Measurements from ENCODE around the gene HIF1A.
"Not testable (repeated sequence)": the region's sequence is repeated elsewhere in the genome, so short reads cannot be mapped to it uniquely, and the experiment has no call there.

The HIF1A gene

DNA sequence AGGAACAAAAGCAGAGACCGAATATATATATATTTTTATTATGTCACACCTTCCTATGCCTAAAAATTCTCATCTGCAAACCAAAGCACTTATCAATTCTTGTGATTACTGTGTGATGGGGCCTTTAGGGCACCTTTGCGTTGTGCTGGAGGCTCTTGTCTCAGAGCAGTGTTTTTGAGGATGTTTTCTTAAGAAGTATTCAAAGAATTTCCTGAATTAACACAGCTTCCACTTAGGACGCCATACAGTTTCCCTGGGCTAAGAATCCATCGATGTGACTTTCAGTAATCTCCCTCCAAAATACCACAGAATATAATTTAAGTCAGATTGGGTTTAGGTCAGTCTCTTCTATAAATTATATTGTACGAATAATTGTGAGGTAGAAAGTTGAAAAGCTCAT is 22.0 kb upstream of the HIF1A start:
- no peak for DNase-seq (ENCODE audit: low read depth)

DNA sequence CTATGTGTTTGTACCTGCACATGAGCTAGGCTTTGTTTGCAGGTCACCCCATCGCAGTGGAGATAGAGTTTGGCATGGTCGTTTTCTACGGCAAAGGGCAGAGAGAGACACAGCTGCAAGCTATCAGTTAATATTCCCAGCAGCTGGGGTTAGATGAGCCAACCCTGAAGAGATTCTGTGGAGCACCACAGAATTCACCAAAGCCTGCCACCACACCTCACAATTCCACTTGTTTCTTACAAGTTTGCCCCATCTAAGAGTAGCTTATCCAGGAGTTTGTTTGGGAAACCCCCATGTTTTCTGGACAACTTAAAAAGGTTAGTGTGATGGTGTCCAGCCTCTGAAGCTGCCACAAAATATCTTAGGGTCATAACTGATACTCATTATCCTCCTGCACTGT is 20.0 kb upstream of the HIF1A start:
- DNase-seq (ENCODE audit: low read depth): no peak

- no peak for DNase-seq (ENCODE audit: low read depth)
These were observed 17.8 kb upstream of the HIF1A start for GRCh38 chr14:61677479-61677878.

- no peak for DNase-seq (ENCODE audit: low read depth)
These were observed 16.3 kb upstream of the HIF1A start for GRCh38 chr14:61678975-61679374.

DNA sequence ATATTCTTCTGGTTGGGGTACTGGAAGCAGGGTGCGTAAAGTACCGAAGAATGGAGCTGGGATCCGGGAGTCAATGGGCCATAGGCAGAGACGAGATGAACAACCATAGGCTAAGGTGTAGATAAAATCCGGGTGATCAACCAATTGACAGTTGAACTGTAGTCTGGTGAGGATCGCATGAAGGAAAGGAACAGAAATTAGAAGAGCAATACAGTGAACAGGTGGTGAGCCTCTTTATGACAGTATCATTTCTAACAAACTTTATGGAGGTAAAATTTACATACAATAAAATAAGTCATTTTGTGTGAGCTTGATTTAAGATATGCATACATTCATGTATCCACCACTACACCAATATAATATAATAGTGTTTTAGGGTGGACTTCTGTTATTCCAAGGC is 13.9 kb upstream of the HIF1A start:
- no peak for DNase-seq (ENCODE audit: low read depth)

GRCh38 chr14:61683108-61683507 is 12.2 kb upstream of the HIF1A start:
- no peak for DNase-seq (ENCODE audit: low read depth)

DNA sequence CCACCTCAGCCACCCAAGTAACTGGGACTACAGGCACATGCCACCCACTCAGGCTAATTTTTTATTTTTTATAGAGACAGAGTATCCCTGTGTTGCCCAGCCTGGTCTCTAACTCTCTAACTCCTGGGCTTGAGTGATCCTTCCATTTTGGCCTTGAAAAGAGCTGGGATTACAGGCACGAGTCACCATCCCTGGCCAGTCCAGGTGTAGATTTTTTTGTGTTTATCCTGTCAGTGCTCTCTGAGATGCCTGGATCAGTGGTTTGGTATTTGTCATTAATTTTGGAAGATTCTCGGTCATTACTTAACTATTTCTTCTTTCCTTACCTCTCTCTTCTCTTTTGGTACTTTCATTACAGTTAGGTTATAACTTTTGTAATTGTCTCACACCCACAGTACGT is 5.3 kb upstream of the HIF1A start:
- no peak for DNase-seq (ENCODE audit: low read depth)

GRCh38 chr14:61690982-61691381 is 4.3 kb upstream of the HIF1A start:
- DNase-seq (ENCODE audit: low read depth): no peak

- DNase-seq (ENCODE audit: low read depth): no peak
These were observed 3.8 kb upstream of the HIF1A start for GRCh38 chr14:61691495-61691894.

- DNase-seq (ENCODE audit: low read depth): no peak
These were observed 1.3 kb upstream of the HIF1A start for GRCh38 chr14:61694039-61694438.

GRCh38 chr14:61695695-61696527 is 598 bp downstream of the HIF1A start:
- DNase-seq (ENCODE audit: low read depth): no peak

DNA sequence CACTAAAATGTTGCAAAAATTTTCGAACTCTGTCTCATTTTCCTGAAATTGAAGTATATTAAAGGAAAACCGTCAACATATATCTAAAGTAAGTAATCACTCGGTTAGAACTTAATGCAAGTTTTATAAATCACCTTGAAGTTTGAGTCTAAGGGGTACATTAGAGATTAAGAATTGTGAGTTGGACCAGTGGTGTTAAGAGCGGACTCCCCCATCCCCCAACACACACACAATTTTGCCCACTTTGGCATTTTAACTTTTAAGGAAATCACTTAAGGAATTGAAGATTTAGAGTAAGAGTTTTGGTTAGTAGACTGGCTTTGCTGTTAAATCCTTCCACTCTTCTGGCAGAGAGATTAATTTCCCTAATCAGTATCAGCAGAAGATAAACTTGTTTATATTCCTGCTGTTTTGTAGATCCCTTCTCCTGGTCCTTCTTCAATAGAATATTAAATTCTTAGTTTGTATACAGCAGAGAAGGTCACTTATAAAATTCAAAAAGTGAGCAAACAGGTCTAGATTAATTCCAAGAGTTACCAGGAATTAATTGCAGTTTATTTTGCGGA is 1.5 kb downstream of the HIF1A start:
- no peak for DNase-seq (ENCODE audit: low read depth)

DNA sequence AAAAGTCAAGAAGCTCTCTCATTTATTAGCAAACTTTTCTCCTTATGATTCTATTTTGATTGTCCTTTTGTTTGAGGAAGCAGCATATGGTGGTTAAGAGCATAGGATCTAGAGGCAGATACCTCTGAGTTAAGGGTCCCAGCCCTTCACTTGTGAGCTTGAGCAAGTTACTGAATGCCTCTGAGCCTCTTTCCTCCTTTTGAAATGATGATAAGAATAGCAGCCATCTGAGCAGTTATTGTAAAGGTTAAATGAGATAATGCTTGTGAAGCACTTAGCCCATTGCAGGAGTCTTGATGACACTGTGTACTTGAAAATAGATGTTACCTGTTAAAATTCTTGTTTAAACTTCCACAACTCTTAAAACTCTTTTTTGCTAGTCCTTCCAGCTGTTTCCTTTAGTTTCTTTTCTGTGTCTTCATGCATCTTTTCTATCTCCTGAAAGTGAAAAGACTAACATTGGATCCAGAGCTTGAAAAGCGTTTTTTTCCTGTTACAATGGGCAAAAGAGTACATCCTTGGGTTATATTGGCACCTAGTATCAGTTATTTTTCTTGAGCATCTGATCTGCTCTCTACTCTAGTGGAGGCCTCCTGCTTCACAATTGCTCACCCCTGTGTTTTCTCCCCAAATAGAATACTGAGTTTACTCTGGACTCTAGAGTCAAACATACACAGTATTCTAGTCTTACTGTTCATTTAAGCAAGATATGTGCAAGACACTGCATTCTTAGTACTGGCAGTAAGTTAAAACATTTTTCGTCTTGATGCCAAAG is 3.1 kb downstream of the HIF1A start:
- no peak for DNase-seq (ENCODE audit: low read depth)

GRCh38 chr14:61699027-61699426 is 3.7 kb downstream of the HIF1A start:
- DNase-seq (ENCODE audit: low read depth): no peak

DNA sequence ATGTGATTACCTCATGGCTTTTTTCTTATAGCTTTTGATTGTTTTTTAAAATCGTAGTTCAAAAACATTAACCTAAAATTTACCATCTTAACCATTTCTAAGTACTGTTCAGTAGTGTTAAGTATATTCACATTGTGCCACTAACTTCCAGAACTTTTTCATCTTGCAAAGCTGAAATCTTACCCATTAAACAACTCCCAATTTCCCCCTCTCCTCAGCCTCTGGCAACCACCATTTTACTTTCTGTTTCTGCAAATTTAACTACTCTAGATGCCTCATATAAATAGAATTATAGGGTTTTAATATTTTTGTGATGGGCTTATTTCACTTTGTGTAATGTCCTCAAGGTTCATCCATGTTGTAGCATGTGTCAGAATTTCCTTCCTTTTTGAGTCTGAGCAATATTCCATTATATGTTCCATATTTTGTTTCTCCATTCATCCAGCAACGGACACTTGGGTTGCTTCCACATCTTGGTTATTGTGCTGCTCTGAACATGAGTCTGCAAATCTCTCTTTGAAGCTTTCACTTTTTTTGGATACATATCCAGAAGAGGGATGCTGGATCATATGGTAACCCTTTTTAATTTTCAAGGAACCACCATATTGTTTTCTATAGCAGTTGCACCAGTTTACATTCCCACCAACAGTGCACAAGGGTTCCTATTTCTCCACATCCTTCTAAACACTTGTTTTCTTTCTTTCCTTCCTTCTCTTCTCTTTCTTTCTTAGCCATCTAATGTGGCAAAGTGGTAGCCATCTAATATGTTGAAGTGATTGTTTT is 5.0 kb downstream of the HIF1A start:
- DNase-seq (ENCODE audit: low read depth): no peak

- no peak for DNase-seq (ENCODE audit: low read depth)
These were observed 6.6 kb downstream of the HIF1A start for GRCh38 chr14:61701946-61702345.

GRCh38 chr14:61703342-61704129 is 8.2 kb downstream of the HIF1A start:
- DNase-seq (ENCODE audit: low read depth): no peak

- DNase-seq (ENCODE audit: low read depth): no peak
These were observed 9.2 kb downstream of the HIF1A start for GRCh38 chr14:61704554-61704953.

DNA sequence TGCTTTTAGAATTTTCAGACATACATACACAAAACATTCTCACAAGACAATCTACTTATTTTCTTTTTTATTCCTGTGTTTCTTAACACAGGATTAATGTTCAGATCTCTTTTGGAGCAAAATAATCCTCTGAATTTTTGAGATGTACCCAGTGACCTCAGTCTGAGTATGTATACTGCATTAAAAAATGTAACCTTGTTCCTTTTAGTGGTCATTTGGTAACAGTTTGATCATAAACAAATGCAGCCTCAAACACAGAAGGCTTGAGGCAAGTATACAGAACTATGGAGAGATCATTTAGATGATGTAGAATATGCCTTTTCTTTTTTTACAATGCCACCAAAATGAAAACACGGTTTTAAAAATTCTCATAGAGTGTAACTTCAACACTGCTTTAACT is 9.7 kb downstream of the HIF1A start:
- no peak for DNase-seq (ENCODE audit: low read depth)

- no peak for DNase-seq (ENCODE audit: low read depth)
These were observed 10.9 kb downstream of the HIF1A start for GRCh38 chr14:61706096-61706690.

GRCh38 chr14:61707774-61708173 is 12.5 kb downstream of the HIF1A start:
- DNase-seq (ENCODE audit: low read depth): not testable (repeated sequence)

Data from HS-27A (cell line).